Inflammatory macrophage treated with lipopolysaccharide for 4 hours (primary cell): ENCODE data around the gene CDS2.

Experiments used
- DNase-seq: peaks from one replicate; pipeline ENCODE4 v3.0.0-alpha.2; 2020

Gene CDS2

DNA sequence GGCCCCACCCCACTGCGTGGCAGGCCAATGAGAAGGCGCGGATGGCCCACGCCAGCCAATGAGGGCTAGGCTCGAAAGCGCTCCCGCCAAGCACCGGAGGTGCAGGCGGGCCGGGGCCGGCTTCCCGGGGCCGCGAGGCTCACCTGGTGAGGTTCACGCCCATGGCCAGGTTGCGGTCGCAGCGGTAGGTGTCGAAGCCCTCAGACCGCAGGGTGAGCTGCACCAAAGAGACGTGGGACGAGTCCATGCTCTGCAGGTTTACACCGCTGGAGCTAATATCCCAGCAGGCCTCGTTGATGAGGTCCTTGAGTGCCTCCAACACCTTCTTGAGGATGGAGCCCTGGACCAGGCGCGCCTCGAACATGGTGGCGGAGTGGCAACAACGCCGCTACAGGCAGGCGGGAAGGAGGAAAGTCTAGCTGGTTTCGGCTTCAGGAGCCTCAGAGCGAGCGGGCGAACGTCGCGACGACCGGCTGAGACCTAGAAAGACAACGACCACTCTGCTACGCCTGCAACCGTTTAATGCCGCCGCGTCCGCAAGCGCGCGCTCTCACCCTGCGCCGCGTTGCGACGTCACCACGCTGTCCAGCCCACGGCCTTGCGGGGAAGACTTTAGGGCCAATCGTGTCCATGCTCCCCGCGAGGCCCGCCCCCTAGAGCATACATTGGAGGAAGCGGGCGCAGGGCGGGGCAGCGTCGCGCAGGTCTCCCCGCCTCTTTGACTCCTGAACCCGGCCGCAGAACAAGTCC lies 7.2 kb upstream of the CDS2 start, which contains the start of gene PCNA:
PCNA (minus strand) TSS at position 524 of the 750 bp plus-strand sequence; CDS start at position 364, 160 bp downstream.
- peak; percentile 97 for DNase-seq

DNA sequence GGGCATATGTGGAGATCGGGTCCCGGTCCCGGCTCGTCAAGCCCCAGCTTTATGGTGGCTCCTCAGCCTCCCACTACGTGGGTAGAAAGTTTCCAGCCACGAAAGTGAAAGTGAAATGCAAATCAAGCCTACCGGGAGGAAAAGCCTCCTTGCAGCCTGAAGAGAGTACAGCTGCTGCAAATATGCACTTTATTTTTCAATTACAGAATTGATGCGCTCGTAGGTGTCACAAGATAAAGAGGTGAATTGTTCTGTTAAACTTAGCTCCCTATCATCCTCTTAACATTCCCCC lies 6.7 kb upstream of the CDS2 start:
- DNase-seq = no peak

DNA sequence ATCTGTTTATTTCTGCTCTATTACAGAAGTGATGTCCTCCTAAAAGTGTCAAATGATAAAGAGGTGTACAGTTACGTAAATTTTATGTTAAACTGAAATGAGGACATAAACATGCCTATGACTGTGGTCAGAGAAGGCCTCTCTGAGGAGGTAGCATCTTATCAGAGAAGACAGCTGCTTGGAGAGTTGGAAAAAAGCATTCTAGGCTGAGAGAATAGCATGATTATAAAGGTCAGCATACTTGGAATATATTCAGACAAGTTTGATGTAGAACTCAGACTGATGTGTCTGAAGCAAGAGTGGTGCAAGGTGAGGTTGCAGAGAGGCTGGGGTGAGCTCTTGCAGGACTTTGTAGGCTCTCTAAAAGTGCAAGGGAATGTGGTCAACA lies 3.9 kb upstream of the CDS2 start:
- no peak for DNase-seq

DNA sequence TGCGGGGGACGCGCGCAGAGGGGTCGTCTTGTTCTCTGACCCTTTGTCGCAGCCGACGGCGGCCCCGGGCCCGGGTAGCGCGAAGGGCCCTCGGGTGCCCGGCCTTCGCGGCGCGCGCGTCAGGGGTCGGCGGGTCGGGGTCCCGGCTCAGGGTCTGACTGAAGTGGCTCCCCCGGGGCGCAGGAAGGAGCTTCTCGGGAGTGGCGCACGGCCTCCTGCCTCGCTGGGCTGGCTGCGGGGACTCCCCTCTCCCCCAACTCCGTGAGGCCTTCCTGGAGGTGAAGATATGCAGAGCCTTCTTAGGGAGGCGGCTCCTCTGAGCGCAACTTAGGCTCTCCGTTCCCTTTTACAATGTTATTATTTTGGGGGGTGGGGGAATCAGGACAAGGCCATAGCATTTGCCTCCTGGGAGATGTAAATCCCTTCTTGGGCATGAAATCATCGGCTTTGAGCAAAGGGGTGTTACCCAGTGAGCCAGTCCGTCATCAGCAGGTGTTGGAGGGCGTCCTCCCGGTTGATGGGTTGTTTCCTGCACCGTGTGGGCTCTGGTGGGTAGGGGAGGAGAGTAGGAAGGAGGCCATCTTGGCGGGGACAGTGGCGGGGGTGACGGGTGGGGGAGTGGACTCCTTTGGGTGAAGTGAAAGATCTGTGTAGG lies 523 bp downstream of the CDS2 start:
- peak; percentile 66 for DNase-seq

DNA sequence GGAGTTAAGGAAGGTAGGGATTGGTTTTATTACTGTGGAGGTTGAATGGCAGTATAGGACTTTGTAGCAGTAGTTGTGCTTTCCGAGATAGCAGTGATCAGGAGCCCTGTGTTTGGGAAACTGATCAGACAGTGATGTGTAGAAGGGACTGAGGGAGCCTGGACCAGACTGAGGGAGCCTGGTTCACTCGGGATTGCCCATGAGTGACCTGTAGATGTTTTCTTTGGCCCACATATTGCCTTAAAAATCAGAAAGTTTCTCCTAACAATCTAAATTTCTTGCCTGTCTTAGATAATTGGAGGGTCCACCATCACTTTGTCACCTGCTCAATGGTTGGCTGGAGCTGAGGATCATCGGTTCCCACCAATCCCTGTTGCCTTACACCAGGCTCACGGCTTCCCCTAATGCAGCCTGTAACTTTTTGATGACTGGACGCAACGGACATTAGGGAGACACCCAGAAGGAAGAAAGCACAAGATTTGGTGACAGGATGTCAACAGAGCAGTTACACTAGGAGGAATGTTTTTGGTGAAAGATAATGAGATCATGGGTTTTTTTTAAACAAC lies 1.1 kb downstream of the CDS2 start:
- DNase-seq = peak; percentile 88

DNA sequence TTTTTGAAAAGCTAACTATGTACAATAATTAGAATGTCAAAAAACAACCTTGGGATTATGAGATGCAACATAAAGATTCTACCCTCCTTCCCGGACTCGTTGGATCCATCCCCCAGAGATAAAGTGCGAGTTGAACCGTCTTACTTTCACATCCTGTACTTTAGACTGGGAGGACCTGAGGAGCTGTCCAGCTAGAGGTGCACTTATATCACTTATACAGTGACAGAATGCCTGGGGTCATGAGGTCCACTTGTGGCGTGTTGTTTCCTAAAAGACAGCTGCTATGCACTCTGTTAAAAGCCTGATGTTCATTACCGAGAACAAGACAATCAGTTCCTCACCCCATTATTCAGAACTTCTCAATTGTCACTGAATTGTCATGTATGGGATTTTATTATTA lies 2.1 kb downstream of the CDS2 start:
- DNase-seq = no peak

DNA sequence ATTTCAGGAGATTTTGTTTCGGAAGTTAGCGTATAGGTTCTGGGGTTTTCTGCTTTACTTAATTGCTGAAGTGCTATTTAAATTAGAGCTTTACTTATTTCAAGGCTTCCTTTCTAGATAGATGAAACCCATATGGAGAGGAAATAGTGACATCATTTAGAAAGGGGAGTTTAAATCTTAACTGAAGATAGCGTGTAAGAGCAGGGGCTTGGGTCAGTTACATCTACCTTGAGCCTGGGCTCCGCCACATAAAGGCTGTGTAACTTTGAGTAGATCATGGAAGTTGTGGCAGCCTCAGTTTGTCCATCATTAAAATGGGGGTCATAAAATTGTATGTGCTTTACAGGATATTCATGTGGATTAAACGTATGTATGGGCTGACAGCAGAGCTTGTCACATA lies 4.7 kb downstream of the CDS2 start:
- DNase-seq = no peak

DNA sequence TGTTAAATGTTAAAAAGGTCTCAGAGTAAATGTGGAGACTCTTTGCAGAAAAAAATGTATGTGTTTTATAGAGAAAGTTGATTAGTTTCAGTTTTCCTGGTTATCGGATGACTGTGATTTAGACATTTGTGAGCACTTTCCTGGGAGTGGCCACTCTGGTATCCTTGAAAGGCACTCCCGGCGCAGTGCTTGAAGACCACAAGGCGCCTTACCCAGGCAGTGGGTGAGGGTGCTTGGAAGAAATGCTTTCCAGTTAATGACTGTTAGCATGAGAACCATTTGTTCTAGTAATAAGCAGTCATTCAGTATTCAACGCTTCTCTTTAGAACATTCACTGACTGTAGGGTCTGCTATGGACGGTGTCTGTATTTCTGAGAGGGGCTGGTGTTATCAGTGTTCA lies 7.2 kb downstream of the CDS2 start:
- no peak for DNase-seq

DNA sequence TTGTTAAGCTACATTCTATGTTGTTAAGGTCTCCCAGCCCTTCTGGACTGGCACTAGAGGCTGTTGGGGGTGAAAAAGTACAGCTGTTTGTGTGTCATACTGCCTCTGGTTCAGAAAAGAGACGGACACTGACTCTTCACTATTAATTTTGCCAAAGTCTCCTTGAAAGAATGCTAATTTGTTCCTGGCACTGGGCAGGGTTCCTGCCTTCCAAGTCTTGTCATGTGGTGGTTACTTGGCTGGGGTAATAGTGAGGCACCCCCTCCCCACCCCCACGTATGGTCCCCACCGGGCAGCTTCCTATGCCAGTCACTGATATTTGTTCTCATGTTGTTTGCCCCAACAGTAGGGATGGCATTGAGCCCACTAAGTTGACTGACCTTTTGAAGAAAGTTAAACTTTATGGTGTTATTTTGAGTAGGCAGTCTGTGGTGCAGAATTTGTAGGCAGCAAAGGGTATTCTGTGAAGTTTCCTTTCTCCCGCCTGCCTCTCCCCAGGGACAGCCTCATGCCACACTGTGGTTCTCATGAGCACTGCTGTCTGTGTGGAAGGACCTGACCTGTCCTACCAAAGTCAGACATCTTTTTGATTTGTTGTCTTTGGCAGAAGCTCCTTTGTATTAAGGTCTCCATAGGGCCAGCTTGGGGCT lies 8.7 kb downstream of the CDS2 start:
- no peak for DNase-seq

DNA sequence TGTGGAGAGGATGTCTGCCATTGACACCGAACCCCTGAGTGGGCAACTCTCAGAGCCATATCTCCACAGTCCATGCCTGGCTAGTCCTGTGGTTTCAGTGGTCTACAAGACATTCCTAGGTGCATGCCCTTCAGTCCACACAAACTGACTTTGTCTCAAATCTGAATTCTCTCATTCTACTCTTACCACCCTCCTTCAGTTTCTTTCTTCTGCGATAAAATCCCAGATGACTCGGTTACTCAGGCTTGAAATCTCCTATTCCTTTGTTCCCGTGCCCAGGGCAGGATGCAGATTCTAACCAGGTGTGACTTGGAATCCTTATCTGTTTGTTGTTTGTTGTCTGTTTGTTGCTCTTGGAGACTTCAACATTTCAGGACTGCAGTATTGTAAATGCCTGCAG lies 9.3 kb downstream of the CDS2 start:
- no peak for DNase-seq

DNA sequence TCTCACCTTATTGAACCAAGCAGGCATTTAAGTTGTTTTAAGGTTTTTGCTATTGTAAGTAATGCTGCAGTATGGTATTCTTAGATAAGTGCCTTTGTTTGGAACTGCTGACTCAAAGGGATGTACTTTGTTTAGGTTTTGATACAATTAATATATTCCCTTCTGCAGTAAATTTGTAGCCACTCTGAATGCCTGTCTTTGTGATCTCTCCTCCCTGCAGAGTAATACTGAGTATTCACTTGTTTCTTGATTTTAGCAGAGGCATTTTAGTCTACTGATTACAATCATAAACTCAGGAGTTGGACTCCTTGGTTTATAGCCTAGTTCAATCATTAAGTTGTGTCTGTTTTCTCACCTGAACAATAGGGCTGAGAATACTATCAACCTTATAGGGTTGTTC lies 13.4 kb downstream of the CDS2 start:
- DNase-seq = no peak

DNA sequence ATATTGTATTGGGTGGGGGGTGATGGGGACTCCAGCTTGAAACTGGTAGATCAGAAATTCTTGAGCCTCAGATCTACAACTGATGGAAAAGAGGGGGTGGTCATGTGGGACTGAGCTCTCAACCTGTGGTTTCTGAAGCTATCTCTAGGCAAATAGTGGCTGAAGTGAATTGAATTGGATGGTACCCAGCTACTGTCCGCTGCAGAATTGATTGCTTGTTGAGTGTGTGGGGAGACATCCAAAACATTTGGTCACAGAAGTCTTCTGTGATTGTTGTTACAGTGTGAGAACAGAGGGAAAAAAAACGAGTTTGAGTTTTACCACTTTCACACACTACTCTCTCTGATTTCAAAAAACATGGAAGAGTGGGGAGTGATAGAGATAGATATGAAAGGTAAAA lies 14.8 kb downstream of the CDS2 start:
- DNase-seq = no peak

DNA sequence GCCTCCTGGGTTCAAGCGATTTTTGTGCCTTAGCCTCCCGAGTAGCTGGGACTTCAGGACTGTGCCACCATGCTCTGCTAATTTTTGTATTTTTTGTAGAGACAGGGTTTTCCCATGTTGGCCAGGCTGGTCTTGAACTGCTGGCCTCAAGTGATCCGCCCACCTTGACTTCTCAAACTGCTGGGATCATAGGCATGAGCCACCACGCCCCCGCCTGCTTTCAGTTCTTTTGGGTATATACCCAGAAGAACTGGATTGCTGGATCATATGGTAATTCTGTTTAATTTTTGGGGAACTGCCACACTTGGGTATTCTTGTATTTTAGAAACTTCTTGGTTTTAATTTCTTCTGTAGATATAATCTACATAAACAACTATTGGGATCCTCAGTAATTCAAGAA lies 17.0 kb downstream of the CDS2 start:
- peak; percentile 86 for DNase-seq

DNA sequence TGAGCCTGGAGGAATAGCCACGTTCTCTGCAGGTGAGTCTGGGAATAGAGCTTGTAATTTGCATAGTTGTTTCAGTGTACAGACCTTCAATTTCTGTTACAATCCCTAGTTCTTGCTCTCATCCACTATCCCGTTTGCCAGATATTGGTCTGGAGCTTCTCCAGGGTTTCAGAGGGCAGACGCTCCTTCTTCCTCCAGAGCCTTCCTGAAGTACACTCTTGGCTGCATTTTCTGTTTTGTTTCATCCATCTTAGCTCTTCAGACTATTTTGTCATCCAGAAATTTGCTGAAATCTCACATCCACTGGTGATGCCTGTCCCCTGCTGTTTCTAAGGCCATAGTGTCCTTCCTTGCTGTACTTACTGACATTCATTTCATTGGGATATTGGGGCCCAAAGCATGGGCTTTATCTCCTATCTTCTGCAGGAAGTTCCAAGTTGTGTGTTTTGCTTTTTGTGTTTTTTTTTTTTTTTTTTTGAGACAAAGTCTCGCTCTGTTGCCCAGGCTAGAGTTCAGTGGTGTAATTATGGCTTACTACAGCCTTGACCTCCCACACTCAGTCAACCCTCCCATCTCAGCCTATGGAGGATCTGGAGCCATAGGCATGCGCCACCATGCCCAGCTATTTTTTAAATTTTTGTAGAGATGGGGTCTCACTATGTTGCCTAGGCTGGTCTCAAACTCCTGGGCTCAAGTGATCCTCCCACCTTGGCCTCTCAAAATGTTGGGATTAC lies 18.7 kb downstream of the CDS2 start:
- DNase-seq = peak; percentile 60

DNA sequence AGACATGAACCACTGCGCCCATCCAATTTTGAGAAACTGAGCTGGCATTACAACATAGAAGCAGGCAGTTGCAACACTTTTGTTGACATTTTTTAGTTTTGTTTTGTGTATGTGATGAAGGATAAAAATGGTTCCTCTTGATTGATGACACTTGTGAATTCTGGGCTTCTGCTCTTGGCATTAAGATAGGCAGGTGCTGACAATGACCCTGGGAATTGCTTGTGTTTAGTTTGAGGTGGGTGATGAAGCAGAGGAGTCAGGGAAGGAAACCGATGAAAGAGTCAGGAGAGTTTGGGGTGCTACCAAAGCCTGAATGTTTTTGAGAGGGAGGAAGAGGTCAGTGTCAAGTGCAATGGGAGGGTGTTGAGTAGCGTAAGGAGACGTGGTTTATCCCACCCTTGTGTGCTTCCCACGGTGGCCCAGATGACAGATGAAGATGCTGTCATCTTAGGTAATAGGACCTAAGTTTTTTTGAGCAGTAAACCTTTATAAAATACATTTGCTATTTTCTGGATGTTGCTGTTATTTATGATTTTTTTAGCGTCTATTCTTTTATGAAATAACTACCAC lies 19.4 kb downstream of the CDS2 start:
- DNase-seq = peak; percentile 72

DNA sequence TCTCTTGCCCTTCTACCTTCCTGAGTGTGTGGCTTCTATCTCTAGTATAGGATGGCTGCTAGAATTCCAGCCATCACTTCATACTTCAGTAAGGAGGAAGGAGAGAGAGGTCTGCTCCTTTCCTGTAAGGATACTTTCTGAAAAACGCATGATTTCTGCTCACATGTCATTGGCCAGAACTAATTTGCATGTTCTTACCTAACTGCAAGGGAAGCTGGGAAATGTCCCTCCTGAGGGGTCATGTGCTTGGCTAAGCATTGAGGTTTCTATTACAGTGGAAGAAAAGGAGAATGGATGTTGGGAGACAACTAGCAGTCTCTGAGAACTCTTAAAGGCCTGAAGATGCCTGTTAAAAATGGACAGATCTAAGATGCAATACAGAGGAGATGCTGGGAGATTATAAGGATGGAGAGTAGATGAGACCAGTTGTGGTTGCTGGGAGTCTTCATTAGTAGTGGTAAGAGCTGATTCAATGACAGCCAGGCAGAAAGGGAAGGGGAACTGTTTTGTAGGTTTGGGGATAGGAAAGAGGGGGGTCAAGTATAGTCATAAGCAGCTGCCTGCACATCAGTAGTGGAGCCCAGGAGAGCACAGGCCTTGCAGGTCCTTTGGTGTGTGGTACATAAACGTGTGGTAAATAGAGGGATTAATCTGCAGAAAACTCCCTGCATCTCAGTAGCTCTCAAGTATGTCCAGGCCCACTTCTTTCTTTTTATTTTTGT lies 20.2 kb downstream of the CDS2 start:
- peak; percentile 85 for DNase-seq

DNA sequence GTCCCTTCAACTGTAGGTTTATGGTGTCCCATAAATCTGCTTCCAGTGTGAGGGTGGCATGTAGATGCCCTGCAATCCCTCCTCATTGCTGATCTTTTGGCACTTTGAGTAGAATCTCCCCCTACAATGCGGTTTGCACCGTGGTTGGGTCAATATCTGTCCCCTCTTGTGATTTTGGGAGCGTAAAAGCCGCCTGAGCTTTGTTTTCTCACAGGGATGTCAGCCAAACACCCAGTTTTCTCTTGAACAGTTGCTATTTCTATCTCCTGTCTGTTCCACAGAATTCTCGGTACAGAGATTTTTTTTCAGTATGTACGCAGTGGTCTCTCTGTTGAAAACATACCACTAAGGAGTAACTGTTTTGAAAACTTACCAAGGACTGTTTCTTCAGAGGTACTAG lies 21.8 kb downstream of the CDS2 start:
- no peak for DNase-seq

DNA sequence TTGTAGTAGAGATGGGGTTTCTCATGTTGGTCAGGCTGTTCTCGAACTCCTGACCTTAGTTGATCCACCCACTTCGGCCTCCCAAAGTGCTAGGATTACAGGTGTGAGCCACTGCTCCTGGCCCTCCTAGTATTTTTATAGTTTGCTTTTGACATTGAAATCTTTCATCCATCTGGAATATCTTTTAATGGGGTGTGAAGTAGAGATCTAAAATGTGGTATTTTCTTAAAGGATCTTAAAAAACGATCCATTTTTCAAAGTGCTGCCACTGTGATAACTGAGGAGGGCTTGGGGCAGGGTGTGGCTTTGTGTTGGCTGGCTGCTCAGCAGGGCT lies 23.1 kb downstream of the CDS2 start:
- no peak for DNase-seq

DNA sequence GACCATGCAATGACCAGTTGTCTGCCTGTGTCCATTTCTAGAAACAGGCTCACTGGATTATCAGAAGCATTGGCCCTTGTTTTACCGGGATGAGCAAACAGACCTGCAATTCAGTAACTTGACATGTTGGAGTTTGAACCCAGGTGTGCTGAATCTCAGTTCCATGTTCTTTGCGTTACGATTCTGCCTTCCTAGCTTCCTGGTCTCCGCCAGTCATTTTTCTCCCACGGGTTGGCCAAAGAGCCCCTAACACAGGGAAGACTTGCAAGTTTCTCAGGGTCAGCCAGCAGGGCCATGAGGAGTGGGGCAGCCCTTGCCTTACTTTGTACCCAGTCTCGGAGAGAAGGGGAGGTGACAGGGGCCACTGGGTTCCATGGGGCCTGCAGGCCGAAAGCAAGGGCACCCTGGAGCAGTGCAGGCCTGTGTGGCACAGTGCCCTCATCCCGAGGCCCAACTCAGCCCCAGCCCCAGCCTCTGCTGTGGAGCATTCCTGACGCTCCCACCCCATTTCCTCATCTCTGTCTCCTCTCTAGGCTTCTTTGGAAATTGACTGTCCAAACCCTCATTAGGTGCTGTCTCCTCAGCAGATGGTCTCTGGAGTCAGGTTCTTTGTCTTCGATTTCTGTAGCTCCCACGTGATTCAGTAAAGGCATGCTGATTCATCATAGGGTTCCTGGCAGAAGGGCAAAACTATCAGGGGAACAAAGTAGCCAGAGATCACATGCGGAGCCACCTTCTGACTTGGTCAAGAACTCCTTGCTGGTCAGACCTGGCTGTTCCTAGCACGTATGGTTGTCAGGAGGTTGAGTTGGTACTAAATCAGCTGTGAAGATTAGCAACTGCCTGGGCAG lies 23.6 kb downstream of the CDS2 start:
- no peak for DNase-seq

DNA sequence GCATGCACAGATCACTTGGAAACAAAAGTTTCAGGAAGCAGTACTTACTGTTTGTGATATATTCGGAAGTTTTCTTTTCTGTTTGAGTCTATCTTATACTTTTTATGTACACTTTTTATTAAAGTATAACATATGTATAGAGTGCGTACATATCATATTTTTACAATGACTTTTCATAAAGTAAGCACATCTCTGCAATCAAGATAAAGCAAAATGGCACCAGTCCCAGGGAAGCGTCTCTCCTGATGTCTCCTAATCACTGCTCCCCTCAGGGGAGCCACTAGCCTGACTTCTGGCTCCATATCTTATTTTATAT lies 26.3 kb downstream of the CDS2 start:
- no peak for DNase-seq
